Breast epithelium (tissue), 3 donors: ENCODE results near the gene ABI3BP.

Experiments
- CTCF ChIP-seq, 3 donors: fragments of 450-650 bp; IDR thresholded peaks; one replicate each; pipeline ENCODE4 v1.5.1; 2016 to 2017; ENCODE audit warnings: antibody characterized with exemption in 3 of 3, mild to moderate bottlenecking in 3 of 3, moderate library complexity in 3 of 3
- POLR2A ChIP-seq: fragments of 450-650 bp; IDR thresholded peaks from one replicate; pipeline ENCODE4 v1.6.1; 2016; ENCODE audit warnings: antibody characterized with exemption, mild to moderate bottlenecking, moderate library complexity

- TF ChIP-seq CTCF (IDR thresholded peaks at IDR 0.05) (no peak), POLR2A (no peak)
These were observed 238.5 kb downstream of the ABI3BP start for GRCh38 chr3:100754563-100755334.
